DOHH2 (cell line): Measurements from ENCODE around the gene SLC7A5.
"Not testable (repeated sequence)": the region's sequence is repeated elsewhere in the genome, so short reads cannot be mapped to it uniquely, and the experiment has no call there.

Experiments
- CTCF ChIP-seq: fragments of 200-600 bp; sonication (generic); IDR thresholded peaks from one replicate; pipeline ENCODE4 v1.5.1; 2014; ENCODE audit warnings: antibody characterized with exemption, mild to moderate bottlenecking, low read depth, low read length; ENCODE audit not compliant: poor library complexity, severe bottlenecking
- EZH2phosphoT487 ChIP-seq: fragments of 200-600 bp; sonication (generic); IDR thresholded peaks from 2 replicates; pipeline ENCODE4 v1.6.1; 2017; ENCODE audit warnings: borderline replicate concordance, mild to moderate bottlenecking, antibody characterized with exemption, low read length, moderate library complexity, mixed read lengths

GRCh38 chr16:87865902-87866555 is 3.3 kb downstream of the SLC7A5 start:
- TF ChIP-seq CTCF, EZH2phosphoT487: not testable (repeated sequence)
